GM19023 (cell line): ENCODE data around the gene CRACR2B.

Experiments used
- ATAC-seq: cut with Tn5 transposase; IDR thresholded peaks from one replicate; pipeline ENCODE4 v1.9.1; 2021; ENCODE audit warnings: mild to moderate bottlenecking, moderate library complexity; ENCODE audit not compliant: unreplicated experiment

The CRACR2B gene

GRCh38 chr11:825366-826226 lies 2.1 kb upstream of the CRACR2B start:
- no peak for ATAC-seq

GRCh38 chr11:826227-826621 lies 1.5 kb upstream of the CRACR2B start:
- no peak for ATAC-seq

- no peak for ATAC-seq
These were observed 928 bp upstream of the CRACR2B start for GRCh38 chr11:826836-827145.

- ATAC-seq = no peak
These were observed 398 bp upstream of the CRACR2B start for GRCh38 chr11:827146-827896.

GRCh38 chr11:828506-829175 lies 922 bp downstream of the CRACR2B start:
- ATAC-seq = no peak

GRCh38 chr11:829176-829846 lies 1.6 kb downstream of the CRACR2B start:
- ATAC-seq = no peak

GRCh38 chr11:829847-830294 lies 2.2 kb downstream of the CRACR2B start:
- no peak for ATAC-seq

- ATAC-seq = no peak
These were observed 2.8 kb downstream of the CRACR2B start for GRCh38 chr11:830295-831117.

- ATAC-seq = no peak
These were observed 3.6 kb downstream of the CRACR2B start for GRCh38 chr11:831118-831864.

GRCh38 chr11:831961-832528 lies 4.3 kb downstream of the CRACR2B start:
- no peak for ATAC-seq

- ATAC-seq = peak; percentile 51
These were observed 4.9 kb downstream of the CRACR2B start, which contains the start of gene CD151 for GRCh38 chr11:832529-833113. Gene CD151, plus strand, starts transcription at chr11:832952. Its CDS starts 3,118 bp downstream, at chr11:836070.

GRCh38 chr11:833114-833791 lies 5.5 kb downstream of the CRACR2B start:
- peak; percentile 10 for ATAC-seq

GRCh38 chr11:833849-834311 lies 6.2 kb downstream of the CRACR2B start:
- no peak for ATAC-seq

- no peak for ATAC-seq
These were observed 6.9 kb downstream of the CRACR2B start for GRCh38 chr11:834371-835316.

- no peak for ATAC-seq
These were observed 8.6 kb downstream of the CRACR2B start for GRCh38 chr11:836274-836673.

GRCh38 chr11:836700-837099 lies 9.0 kb downstream of the CRACR2B start:
- ATAC-seq = no peak
